Measurements from ENCODE around the gene OR10H3.
"Not testable (repeated sequence)": the region's sequence is repeated elsewhere in the genome, so short reads cannot be mapped to it uniquely, and the experiment has no call there.

Gene OR10H3

GRCh38 chr19:15782211-15782610 lies 44.4 kb downstream of the OR10H3 start:
- DNase-seq (ENCODE audit: low spot score in 2 of 2) (no peak), ATAC-seq (replicated peaks; ENCODE audit: extremely low read depth, poor library complexity, severe bottlenecking) (no peak)
- H3K4me1 Mint-ChIP-seq: no peaks in the 10 kb centered on the region
- H3K36me3 Mint-ChIP-seq (ENCODE audit: insufficient read depth): peaks cover 3% of the 10 kb centered on the region
- peaks cover 8% of the 10 kb centered on the region for H3K27me3 Mint-ChIP-seq
- H3K27ac Mint-ChIP-seq (ENCODE audit: low read depth): no peak overlapping the region
- H3K4me3 Mint-ChIP-seq: no peak overlapping the region
- H3K9me3 Mint-ChIP-seq: no peaks in the 10 kb centered on the region

DNA sequence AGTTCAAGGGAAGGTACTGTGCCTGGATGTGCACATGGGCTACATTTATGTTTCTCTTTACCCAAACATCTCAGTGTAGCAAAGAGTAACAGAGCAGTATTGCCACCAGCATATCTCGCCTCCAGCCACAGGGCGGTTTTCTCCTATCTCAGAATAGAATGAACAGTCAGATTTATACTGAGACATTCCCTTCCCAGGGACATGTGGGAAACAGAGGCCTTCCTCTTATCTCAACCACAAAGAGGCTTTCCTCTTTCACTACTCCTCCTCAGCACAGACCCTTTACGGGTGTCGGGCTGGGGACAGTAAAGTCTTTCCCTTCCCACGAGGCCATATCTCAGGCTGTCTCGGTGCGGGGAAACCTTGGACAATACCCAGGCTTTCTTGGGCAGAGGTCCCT lies 45.1 kb downstream of the OR10H3 start:
- H3K27me3 Mint-ChIP-seq: peaks cover 14% of the 10 kb centered on the region
- H3K4me3 Mint-ChIP-seq; H3K9me3 Mint-ChIP-seq; H3K4me1 Mint-ChIP-seq; DNase-seq (ENCODE audit: low spot score in 2 of 2); ATAC-seq (replicated peaks; ENCODE audit: extremely low read depth, poor library complexity, severe bottlenecking); H3K27ac Mint-ChIP-seq (ENCODE audit: low read depth); H3K36me3 Mint-ChIP-seq (ENCODE audit: insufficient read depth): not testable (repeated sequence)

- Mint-ChIP-seq H3K27ac (ENCODE audit: low read depth) (no peak within 1 kb of the TSS), H3K4me3 (no peak within 1 kb of the TSS), H3K36me3 (ENCODE audit: insufficient read depth) (peaks cover 3% of the 10 kb centered on the region), H3K4me1 (no peaks in the 10 kb centered on the region), H3K27me3 (peaks cover 42% of the 10 kb centered on the region), H3K9me3 (no peaks in the 10 kb centered on the region)
- ATAC-seq (replicated peaks; ENCODE audit: extremely low read depth, poor library complexity, severe bottlenecking): no peak
- DNase-seq (ENCODE audit: low spot score in 2 of 2): no peak
Measured at GRCh38 chr19:15787611-15788155, 49.9 kb downstream of the OR10H3 start, which contains the start of gene OR10H5. TSS of gene OR10H5 (plus strand) at chr19:15787661. CDS start at chr19:15794049, 6,388 bp downstream.

GRCh38 chr19:15788594-15789270 lies 50.9 kb downstream of the OR10H3 start:
- no peak for ATAC-seq (replicated peaks; ENCODE audit: extremely low read depth, poor library complexity, severe bottlenecking)

GRCh38 chr19:15790096-15790495 lies 52.3 kb downstream of the OR10H3 start:
- Mint-ChIP-seq H3K27me3 (peaks cover 56% of the 10 kb centered on the region), H3K9me3 (no peaks in the 10 kb centered on the region), H3K36me3 (ENCODE audit: insufficient read depth) (peaks cover 3% of the 10 kb centered on the region), H3K4me1 (no peaks in the 10 kb centered on the region), H3K27ac (ENCODE audit: low read depth) (no peak overlapping the region), H3K4me3 (no peak overlapping the region)
- ATAC-seq (replicated peaks; ENCODE audit: extremely low read depth, poor library complexity, severe bottlenecking): no peak
- no peak for DNase-seq (ENCODE audit: low spot score in 2 of 2)

More at GRCh38 chr19:15788594-15789270, 50.9 kb downstream of the OR10H3 start:
- no peaks in the 10 kb centered on the region for H3K4me1 Mint-ChIP-seq
- H3K27me3 Mint-ChIP-seq: peaks cover 43% of the 10 kb centered on the region
- H3K36me3 Mint-ChIP-seq (ENCODE audit: insufficient read depth): peaks cover 3% of the 10 kb centered on the region
- H3K9me3 Mint-ChIP-seq: no peaks in the 10 kb centered on the region
- H3K4me3 Mint-ChIP-seq: no peak overlapping the region
- DNase-seq (ENCODE audit: low spot score in 2 of 2): no peak
- no peak overlapping the region for H3K27ac Mint-ChIP-seq (ENCODE audit: low read depth)

All from central memory CD8-positive, alpha-beta T cell (primary cell).